ENCODE data around the gene PRDX6. TPM values are rescaled to one million over a fixed set of nuclear protein-coding genes. Genes with fewer than 3 reads are reported as not detected.

PRDX6 gene
- total and polyA plus RNA-seq, 10 of the 15 experiments (the other 5 are each of a cell fraction or from before 2014, with no cell fraction given), result 70.7 to 230 (median 138) TPM

- 1% methylated on average over 33 of the region's 62 CpGs for WGBS (ENCODE audit: insufficient coverage, insufficient replicate concordance, low lambda C conversion rate, missing lambda C conversion rate)
- no peaks in the 10 kb centered on the region for H3K27me3 ChIP-seq (replicated peaks in 1 of 2; ENCODE audit: control insufficient read depth in 2 of 2, insufficient read depth in 2 of 2, low read length in 1 of 2)
- ChIA-PET RAD21 (ENCODE audit: unreplicated experiment) (interaction anchor here (0.6 to 3.4 kb wide), 7 partner anchors 13 to 391 kb away, joined by 3 to 15 read pairs (median 4); partner anchors contain the start of genes GAS5 and ZBTB37), POLR2A (interaction anchor here (0.8 to 2.3 kb wide), 7 partner anchors 22 to 650 kb away, joined by 3 to 9 read pairs (median 3); partner anchors contain the start of genes CENPL and ZBTB37), SMC1A (ENCODE audit: uncharacterized antibody, unreplicated experiment) (interaction anchor here (0.9 to 2.4 kb wide), 5 partner anchors 31 to 64 kb away, joined by 3 to 7 read pairs (median 4); no protein-coding TSS in a partner anchor), CTCF (interaction anchor here (0.7 to 2.5 kb wide), 9 partner anchors 41 to 392 kb away, joined by 3 to 12 read pairs (median 4); partner anchors contain the start of gene ZBTB37)
- H3K9ac ChIP-seq (ENCODE audit: control insufficient read depth, insufficient read depth, low read length), result peak overlapping the region; percentile 94
- no peaks in the 10 kb centered on the region for H4K20me1 ChIP-seq (ENCODE audit: control insufficient read depth, insufficient read depth)
- ATAC-seq (peak; percentile 94), DNase-seq (ENCODE audit: low read depth, low spot score) (peak; percentile 61), FAIRE-seq (no peak)
- H3K4me3 ChIP-seq, result peak overlapping the region; percentile 78
- H3K9me3 ChIP-seq (replicated peaks; ENCODE audit: control insufficient read depth, insufficient read depth, low read length), result no peaks in the 10 kb centered on the region
- peak overlapping the region; percentile 97 for H2AFZ ChIP-seq (ENCODE audit: control insufficient read depth, low read depth, low read length)
- in situ Hi-C loops (cut with MboI) (no loop called here), intact Hi-C loops (cut with micrococcal nuclease; ENCODE audit: unreplicated experiment) (loop anchor here (1.0 to 2.0 kb wide), 2 partner anchors 46 to 348 kb away; partner anchors contain the start of genes CENPL and DARS2)
- TSS peak; percentile 87 for BruUV-seq (replicated peaks)
- peak overlapping the region; percentile 86 for H3K27ac ChIP-seq (ENCODE audit: control insufficient read depth, insufficient read depth)
- H3K36me3 ChIP-seq (ENCODE audit: control insufficient read depth in 2 of 2, insufficient read depth in 2 of 2, low read length in 1 of 2), result peaks cover 2 to 8% of the 10 kb centered on the region in 2 experiments; a peak in 3 of 4 replicates
- H3K79me2 ChIP-seq (ENCODE audit: control insufficient read depth, insufficient read depth, low read length), result peaks cover 41% of the 10 kb centered on the region
- H3K4me1 ChIP-seq (ENCODE audit: control insufficient read depth, insufficient read depth, low read length), result peaks cover 8% of the 10 kb centered on the region
- peak overlapping the region; percentile 98 for H3K4me2 ChIP-seq (ENCODE audit: control insufficient read depth, insufficient read depth)
- no peak for TF ChIP-seq IRF5 (IDR thresholded peaks at IDR 0.05; ENCODE audit: borderline replicate concordance)
- peak; percentile 96 for TF ChIP-seq MAX (IDR thresholded peaks at IDR 0.05; ENCODE audit: low read depth, low read length)
- 0 out of 2 replicates have a peak, but pooled peaks have one; percentile 21 for TF ChIP-seq TAF1 (IDR thresholded peaks at IDR 0.05; ENCODE audit: borderline replicate concordance, low read depth, low read length)
- peak; percentile 73; the same call in 1 of the 2 replicates for TF ChIP-seq NFYB (IDR thresholded peaks at IDR 0.05; ENCODE audit: insufficient read depth, low read depth, low read length)
- TF ChIP-seq BMI1 (IDR thresholded peaks at IDR 0.05; ENCODE audit: borderline replicate concordance), result no peak
- no peak for TF ChIP-seq MYB (IDR thresholded peaks at IDR 0.05; ENCODE audit: borderline replicate concordance, low read depth, low read length)
- TF ChIP-seq CUX1 (IDR thresholded peaks at IDR 0.05; ENCODE audit: insufficient replicate concordance, low read depth, low read length), result no peak
- TF ChIP-seq RUNX3 (IDR thresholded peaks at IDR 0.05; ENCODE audit: low read length), result peak; percentile 56
- no peak for TF ChIP-seq BCLAF1 (IDR thresholded peaks at IDR 0.05)
Measured at GRCh38 chr1:173476665-173477285, 360 bp upstream of the PRDX6 start.
